ENCODE data around the gene SELENOO. TPM values are rescaled to one million over a fixed set of nuclear protein-coding genes. Genes with fewer than 3 reads are reported as not detected.

The SELENOO gene
- total RNA-seq, 1 experiment from 2014 or later: 65.3 TPM

GRCh38 chr22:50216055-50216683 lies 15.4 kb downstream of the SELENOO start:
- DNase-seq (ENCODE audit: low spot score): no peak

- DNase-seq (ENCODE audit: low spot score): no peak
Observed at GRCh38 chr22:50216684-50217520, 16.1 kb downstream of the SELENOO start.

- no peak for DNase-seq (ENCODE audit: low spot score)
Observed at GRCh38 chr22:50217543-50218152, 16.8 kb downstream of the SELENOO start.

- no peak for DNase-seq (ENCODE audit: low spot score)
Observed at GRCh38 chr22:50218153-50218995, 17.6 kb downstream of the SELENOO start.

GRCh38 chr22:50218996-50219727 lies 18.4 kb downstream of the SELENOO start:
- peak; percentile 43 for DNase-seq (ENCODE audit: low spot score)

- no peak for DNase-seq (ENCODE audit: low spot score)
Observed at GRCh38 chr22:50219800-50220602, 19.2 kb downstream of the SELENOO start.

- DNase-seq (ENCODE audit: low spot score): no peak
Observed at GRCh38 chr22:50220603-50221409, 20.0 kb downstream of the SELENOO start.

GRCh38 chr22:50221410-50222300 lies 20.8 kb downstream of the SELENOO start:
- no peak for DNase-seq (ENCODE audit: low spot score)

- no peak for DNase-seq (ENCODE audit: low spot score)
Observed at GRCh38 chr22:50222508-50222907, 21.7 kb downstream of the SELENOO start.

GRCh38 chr22:50224071-50224470 lies 23.3 kb downstream of the SELENOO start:
- no peak for DNase-seq (ENCODE audit: low spot score)

- no peak for DNase-seq (ENCODE audit: low spot score)
Observed at GRCh38 chr22:50225200-50225969, 24.6 kb downstream of the SELENOO start.

- no peak for DNase-seq (ENCODE audit: low spot score)
Observed at GRCh38 chr22:50226063-50226874, 25.5 kb downstream of the SELENOO start.

- no peak for DNase-seq (ENCODE audit: low spot score)
Observed at GRCh38 chr22:50226875-50227165, 26.0 kb downstream of the SELENOO start.

- no peak for DNase-seq (ENCODE audit: low spot score)
Observed at GRCh38 chr22:50227579-50228215, 26.9 kb downstream of the SELENOO start.

- no peak for DNase-seq (ENCODE audit: low spot score)
Observed at GRCh38 chr22:50228366-50228765, 27.6 kb downstream of the SELENOO start.

- no peak for DNase-seq (ENCODE audit: low spot score)
Observed at GRCh38 chr22:50229370-50229769, 28.6 kb downstream of the SELENOO start.

All from HT-29 (cell line).